Measurements from ENCODE around the gene CDK1.
"Not testable (repeated sequence)": the region's sequence is repeated elsewhere in the genome, so short reads cannot be mapped to it uniquely, and the experiment has no call there.

CDK1 gene

GRCh38 chr10:60827791-60828488 is 49.7 kb downstream of the CDK1 start:
- Histone ChIP-seq H3K9me2 (replicated peaks; ENCODE audit: insufficient read depth, low read length) (no peaks in the 10 kb centered on the region), H3K4me2 (ENCODE audit: low read depth, low read length, poor library complexity, severe bottlenecking) (no peak overlapping the region), H3K36me3 (ENCODE audit: low read length) (no peaks in the 10 kb centered on the region)

GRCh38 chr10:60828489-60828852 is 50.2 kb downstream of the CDK1 start:
- Histone ChIP-seq H3K36me3 (ENCODE audit: low read length) (no peaks in the 10 kb centered on the region), H3K9me2 (replicated peaks; ENCODE audit: insufficient read depth, low read length) (no peaks in the 10 kb centered on the region), H3K4me3 (ENCODE audit: insufficient read depth, low read length, poor library complexity, severe bottlenecking) (no peak overlapping the region), H3K27me3 (ENCODE audit: low read length) (no peaks in the 10 kb centered on the region), H3K9me3 (ENCODE audit: insufficient read depth, low read length) (no peaks in the 10 kb centered on the region), H4K20me1 (ENCODE audit: low read depth, low read length) (no peaks in the 10 kb centered on the region), H3K4me2 (ENCODE audit: low read depth, low read length, poor library complexity, severe bottlenecking) (no peak overlapping the region), H3K27ac (ENCODE audit: low read depth, low read length) (no peak overlapping the region), H3K79me2 (ENCODE audit: insufficient read depth, low read length) (no peaks in the 10 kb centered on the region), H3K9ac (ENCODE audit: low read length) (no peak overlapping the region), H2AFZ (ENCODE audit: low read depth, low read length, severe bottlenecking) (no peak overlapping the region), H3F3A (ENCODE audit: insufficient read depth) (no peaks in the 10 kb centered on the region)
- TF ChIP-seq EZH2phosphoT487 (conservative IDR thresholded peaks at IDR 0.05; ENCODE audit: low read length) (no peak), CTCF (IDR thresholded peaks at IDR 0.05; ENCODE audit: insufficient read depth, low read length, poor library complexity, severe bottlenecking) (no peak)

More at GRCh38 chr10:60827791-60828488, 49.7 kb downstream of the CDK1 start:
- no peak overlapping the region for H3K9ac ChIP-seq (ENCODE audit: low read length)
- no peaks in the 10 kb centered on the region for H3F3A ChIP-seq (ENCODE audit: insufficient read depth)
- no peaks in the 10 kb centered on the region for H3K27me3 ChIP-seq (ENCODE audit: low read length)
- H3K27ac ChIP-seq (ENCODE audit: low read depth, low read length) = no peak overlapping the region
- H4K20me1 ChIP-seq (ENCODE audit: low read depth, low read length) = no peaks in the 10 kb centered on the region
- no peaks in the 10 kb centered on the region for H3K79me2 ChIP-seq (ENCODE audit: insufficient read depth, low read length)
- no peaks in the 10 kb centered on the region for H3K9me3 ChIP-seq (ENCODE audit: insufficient read depth, low read length)
- no peak overlapping the region for H2AFZ ChIP-seq (ENCODE audit: low read depth, low read length, severe bottlenecking)
- H3K4me3 ChIP-seq (ENCODE audit: insufficient read depth, low read length, poor library complexity, severe bottlenecking) = no peak overlapping the region
- TF ChIP-seq CTCF (IDR thresholded peaks at IDR 0.05; ENCODE audit: insufficient read depth, low read length, poor library complexity, severe bottlenecking) (no peak), EZH2phosphoT487 (conservative IDR thresholded peaks at IDR 0.05; ENCODE audit: low read length) (no peak)

GRCh38 chr10:60832136-60832535 is 53.9 kb downstream of the CDK1 start:
- not testable (repeated sequence) for H3K9me3 ChIP-seq (ENCODE audit: insufficient read depth, low read length); H3F3A ChIP-seq (ENCODE audit: insufficient read depth); H3K4me2 ChIP-seq (ENCODE audit: low read depth, low read length, poor library complexity, severe bottlenecking); H3K9ac ChIP-seq (ENCODE audit: low read length); H3K36me3 ChIP-seq (ENCODE audit: low read length); H4K20me1 ChIP-seq (ENCODE audit: low read depth, low read length); H3K27me3 ChIP-seq (ENCODE audit: low read length); H2AFZ ChIP-seq (ENCODE audit: low read depth, low read length, severe bottlenecking); H3K27ac ChIP-seq (ENCODE audit: low read depth, low read length); H3K9me2 ChIP-seq (replicated peaks; ENCODE audit: insufficient read depth, low read length); H3K4me3 ChIP-seq (ENCODE audit: insufficient read depth, low read length, poor library complexity, severe bottlenecking); H3K79me2 ChIP-seq (ENCODE audit: insufficient read depth, low read length)

GRCh38 chr10:60834401-60834800 is 56.1 kb downstream of the CDK1 start:
- Histone ChIP-seq H3K4me3 (ENCODE audit: insufficient read depth, low read length, poor library complexity, severe bottlenecking) (no peak overlapping the region), H3K9me3 (ENCODE audit: insufficient read depth, low read length) (no peaks in the 10 kb centered on the region), H4K20me1 (ENCODE audit: low read depth, low read length) (no peaks in the 10 kb centered on the region), H3K4me2 (ENCODE audit: low read depth, low read length, poor library complexity, severe bottlenecking) (no peak overlapping the region), H3K36me3 (ENCODE audit: low read length) (no peaks in the 10 kb centered on the region), H3K9me2 (replicated peaks; ENCODE audit: insufficient read depth, low read length) (no peaks in the 10 kb centered on the region), H2AFZ (ENCODE audit: low read depth, low read length, severe bottlenecking) (no peak overlapping the region), H3K27me3 (ENCODE audit: low read length) (no peaks in the 10 kb centered on the region), H3K27ac (ENCODE audit: low read depth, low read length) (no peak overlapping the region), H3K79me2 (ENCODE audit: insufficient read depth, low read length) (no peaks in the 10 kb centered on the region), H3K9ac (ENCODE audit: low read length) (no peak overlapping the region), H3F3A (ENCODE audit: insufficient read depth) (no peaks in the 10 kb centered on the region)
- TF ChIP-seq CTCF (IDR thresholded peaks at IDR 0.05; ENCODE audit: insufficient read depth, low read length, poor library complexity, severe bottlenecking) = no peak
- no peak for TF ChIP-seq EZH2phosphoT487 (conservative IDR thresholded peaks at IDR 0.05; ENCODE audit: low read length)

Measured in SU-DHL-6 (cell line).